Measurements from ENCODE around the gene MTHFR.

DNA sequence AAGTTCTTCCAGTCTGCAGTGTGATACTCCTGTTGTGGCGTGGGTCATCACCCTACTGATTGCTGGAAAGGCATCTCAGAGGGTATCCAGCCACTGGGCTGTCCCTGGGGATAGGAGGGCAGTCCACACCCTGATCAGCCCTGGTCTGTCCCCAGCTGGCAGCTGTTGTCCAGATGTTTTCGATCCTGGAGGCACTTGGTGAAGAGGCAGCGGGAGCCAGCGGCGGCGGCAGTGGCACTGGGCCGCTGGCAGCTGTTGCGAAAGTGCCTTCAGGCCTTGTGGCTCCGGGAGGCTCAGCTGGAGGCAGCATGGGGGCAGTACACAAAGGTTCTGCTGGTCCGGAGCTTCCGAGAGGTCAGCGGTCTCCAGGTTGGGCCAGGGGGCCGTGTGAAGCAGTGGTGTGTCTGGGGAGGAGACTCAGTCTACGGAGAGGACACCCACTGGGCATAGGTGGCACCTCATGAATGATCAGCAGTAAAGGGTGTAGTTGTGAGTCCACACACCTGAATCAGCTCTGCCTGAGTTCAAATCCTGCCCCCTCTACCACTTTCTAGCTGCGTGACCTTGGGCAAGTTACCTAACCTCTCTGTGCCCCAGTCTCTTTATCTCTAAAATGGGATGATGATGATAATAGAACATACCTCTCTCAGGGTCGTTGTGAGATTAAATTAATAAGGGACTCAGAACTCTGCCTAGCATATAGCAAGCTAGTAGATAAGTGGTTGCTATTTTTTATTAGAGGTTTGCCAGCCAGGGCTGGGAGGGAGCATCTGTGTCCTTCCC lies 37.7 kb downstream of the MTHFR start:
- TF ChIP-seq EP300 (IDR thresholded peaks at IDR 0.05; ENCODE audit: borderline replicate concordance) (no peak), TCF12 (IDR thresholded peaks at IDR 0.05; ENCODE audit: low read depth) (no peak), ZBTB7A (IDR thresholded peaks at IDR 0.05; ENCODE audit: low read depth) (no peak), CREB1 (IDR thresholded peaks at IDR 0.05; ENCODE audit: low read depth) (no peak), TAF1 (IDR thresholded peaks at IDR 0.05; ENCODE audit: low read depth) (no peak), YY1 (IDR thresholded peaks at IDR 0.05; ENCODE audit: low read depth) (no peak), FOXM1 (IDR thresholded peaks at IDR 0.05; ENCODE audit: borderline replicate concordance, low read depth) (no peak), CEBPB (IDR thresholded peaks at IDR 0.05) (no peak), RAD21 (IDR thresholded peaks at IDR 0.05; ENCODE audit: low read depth) (no peak), EGR1 (IDR thresholded peaks at IDR 0.05) (no peak), NFIC (IDR thresholded peaks at IDR 0.05) (no peak), TEAD4 (IDR thresholded peaks at IDR 0.05) (no peak)
- TF ChIP-seq, protein P1, sequence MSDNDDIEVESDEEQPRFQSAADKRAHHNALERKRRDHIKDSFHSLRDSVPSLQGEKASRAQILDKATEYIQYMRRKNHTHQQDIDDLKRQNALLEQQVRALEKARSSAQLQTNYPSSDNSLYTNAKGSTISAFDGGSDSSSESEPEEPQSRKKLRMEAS (IDR thresholded peaks at IDR 0.05) = no peak
- TF ChIP-seq, protein P2, sequence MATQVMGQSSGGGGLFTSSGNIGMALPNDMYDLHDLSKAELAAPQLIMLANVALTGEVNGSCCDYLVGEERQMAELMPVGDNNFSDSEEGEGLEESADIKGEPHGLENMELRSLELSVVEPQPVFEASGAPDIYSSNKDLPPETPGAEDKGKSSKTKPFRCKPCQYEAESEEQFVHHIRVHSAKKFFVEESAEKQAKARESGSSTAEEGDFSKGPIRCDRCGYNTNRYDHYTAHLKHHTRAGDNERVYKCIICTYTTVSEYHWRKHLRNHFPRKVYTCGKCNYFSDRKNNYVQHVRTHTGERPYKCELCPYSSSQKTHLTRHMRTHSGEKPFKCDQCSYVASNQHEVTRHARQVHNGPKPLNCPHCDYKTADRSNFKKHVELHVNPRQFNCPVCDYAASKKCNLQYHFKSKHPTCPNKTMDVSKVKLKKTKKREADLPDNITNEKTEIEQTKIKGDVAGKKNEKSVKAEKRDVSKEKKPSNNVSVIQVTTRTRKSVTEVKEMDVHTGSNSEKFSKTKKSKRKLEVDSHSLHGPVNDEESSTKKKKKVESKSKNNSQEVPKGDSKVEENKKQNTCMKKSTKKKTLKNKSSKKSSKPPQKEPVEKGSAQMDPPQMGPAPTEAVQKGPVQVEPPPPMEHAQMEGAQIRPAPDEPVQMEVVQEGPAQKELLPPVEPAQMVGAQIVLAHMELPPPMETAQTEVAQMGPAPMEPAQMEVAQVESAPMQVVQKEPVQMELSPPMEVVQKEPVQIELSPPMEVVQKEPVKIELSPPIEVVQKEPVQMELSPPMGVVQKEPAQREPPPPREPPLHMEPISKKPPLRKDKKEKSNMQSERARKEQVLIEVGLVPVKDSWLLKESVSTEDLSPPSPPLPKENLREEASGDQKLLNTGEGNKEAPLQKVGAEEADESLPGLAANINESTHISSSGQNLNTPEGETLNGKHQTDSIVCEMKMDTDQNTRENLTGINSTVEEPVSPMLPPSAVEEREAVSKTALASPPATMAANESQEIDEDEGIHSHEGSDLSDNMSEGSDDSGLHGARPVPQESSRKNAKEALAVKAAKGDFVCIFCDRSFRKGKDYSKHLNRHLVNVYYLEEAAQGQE (IDR thresholded peaks at IDR 0.05; ENCODE audit: low read depth) = no peak
